Upper lobe of right lung (tissue), 1 donor: ENCODE results near the gene HP. TPM values are rescaled to one million over a fixed set of nuclear protein-coding genes. Genes with fewer than 3 reads are reported as not detected.

Source experiments
- ATAC-seq: fragments of 200-7000 bp; cut with Tn5 transposase; one replicate; pipeline ENCODE4 v1.9.1; 2020; ENCODE audit warnings: mild to moderate bottlenecking, moderate library complexity
- DNase-seq: peaks from one replicate; pipeline ENCODE4 v3.0.0-alpha.2; 2020
- H3K27ac ChIP-seq: fragments of 200-600 bp; one replicate; pipeline ENCODE4 v1.8.0; 2022
- H3K27me3 ChIP-seq: fragments of 200-600 bp; one replicate; pipeline ENCODE4 v1.8.0; 2022; ENCODE audit warnings: mild to moderate bottlenecking
- H3K36me3 ChIP-seq: fragments of 200-600 bp; one replicate; pipeline ENCODE4 v1.8.0; 2022
- H3K4me1 ChIP-seq: fragments of 200-600 bp; one replicate; pipeline ENCODE4 v1.8.0; 2022
- H3K4me3 ChIP-seq: fragments of 200-600 bp; one replicate; pipeline ENCODE4 v1.8.0; 2022; ENCODE audit warnings: mild to moderate bottlenecking
- H3K9me3 ChIP-seq: fragments of 200-600 bp; one replicate; pipeline ENCODE4 v1.8.0; 2022
- intact Hi-C: fragments of 100-400 bp; cut with DNase I; formaldehyde crosslinking; loops from one replicate; pipeline ENCODE4 v1.11.0; 2022
- total RNA-seq: library from RNA; stranded (reverse); fragmentation: NEBNext Ultra II Directional; extraction: Animal tissue kit (Norgen Biotek cat#: 25700); gene quantifications from one replicate; pipeline ENCODE4 v1.2.1, GENCODE V29; 2021
- TF ChIP-seq, protein P1 (sequence below): fragments of 200-600 bp; IDR thresholded peaks from one replicate; pipeline ENCODE4 v1.8.0; 2022; ENCODE audit warnings: antibody characterized with exemption
- donor health status: DM: no; HTN: yes; CAD: no; lungs with severe emphysema.

Gene HP
- total RNA-seq, 1 donor from 2014 or later: 94.2 TPM

DNA sequence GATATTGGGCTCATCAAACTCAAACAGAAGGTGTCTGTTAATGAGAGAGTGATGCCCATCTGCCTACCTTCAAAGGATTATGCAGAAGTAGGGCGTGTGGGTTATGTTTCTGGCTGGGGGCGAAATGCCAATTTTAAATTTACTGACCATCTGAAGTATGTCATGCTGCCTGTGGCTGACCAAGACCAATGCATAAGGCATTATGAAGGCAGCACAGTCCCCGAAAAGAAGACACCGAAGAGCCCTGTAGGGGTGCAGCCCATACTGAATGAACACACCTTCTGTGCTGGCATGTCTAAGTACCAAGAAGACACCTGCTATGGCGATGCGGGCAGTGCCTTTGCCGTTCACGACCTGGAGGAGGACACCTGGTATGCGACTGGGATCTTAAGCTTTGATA is 6.1 kb downstream of the HP start:
- no peak for DNase-seq
- Histone ChIP-seq H3K9me3 (no peaks in the 10 kb centered on the region), H3K27me3 (no peaks in the 10 kb centered on the region), H3K4me1 (peaks cover 3% of the 10 kb centered on the region), H3K27ac (no peak overlapping the region), H3K36me3 (no peaks in the 10 kb centered on the region), H3K4me3 (no peak overlapping the region)
- intact Hi-C loops: no loop called here
- ATAC-seq: no peak
- TF ChIP-seq, protein P1, sequence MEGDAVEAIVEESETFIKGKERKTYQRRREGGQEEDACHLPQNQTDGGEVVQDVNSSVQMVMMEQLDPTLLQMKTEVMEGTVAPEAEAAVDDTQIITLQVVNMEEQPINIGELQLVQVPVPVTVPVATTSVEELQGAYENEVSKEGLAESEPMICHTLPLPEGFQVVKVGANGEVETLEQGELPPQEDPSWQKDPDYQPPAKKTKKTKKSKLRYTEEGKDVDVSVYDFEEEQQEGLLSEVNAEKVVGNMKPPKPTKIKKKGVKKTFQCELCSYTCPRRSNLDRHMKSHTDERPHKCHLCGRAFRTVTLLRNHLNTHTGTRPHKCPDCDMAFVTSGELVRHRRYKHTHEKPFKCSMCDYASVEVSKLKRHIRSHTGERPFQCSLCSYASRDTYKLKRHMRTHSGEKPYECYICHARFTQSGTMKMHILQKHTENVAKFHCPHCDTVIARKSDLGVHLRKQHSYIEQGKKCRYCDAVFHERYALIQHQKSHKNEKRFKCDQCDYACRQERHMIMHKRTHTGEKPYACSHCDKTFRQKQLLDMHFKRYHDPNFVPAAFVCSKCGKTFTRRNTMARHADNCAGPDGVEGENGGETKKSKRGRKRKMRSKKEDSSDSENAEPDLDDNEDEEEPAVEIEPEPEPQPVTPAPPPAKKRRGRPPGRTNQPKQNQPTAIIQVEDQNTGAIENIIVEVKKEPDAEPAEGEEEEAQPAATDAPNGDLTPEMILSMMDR: no peak

DNA sequence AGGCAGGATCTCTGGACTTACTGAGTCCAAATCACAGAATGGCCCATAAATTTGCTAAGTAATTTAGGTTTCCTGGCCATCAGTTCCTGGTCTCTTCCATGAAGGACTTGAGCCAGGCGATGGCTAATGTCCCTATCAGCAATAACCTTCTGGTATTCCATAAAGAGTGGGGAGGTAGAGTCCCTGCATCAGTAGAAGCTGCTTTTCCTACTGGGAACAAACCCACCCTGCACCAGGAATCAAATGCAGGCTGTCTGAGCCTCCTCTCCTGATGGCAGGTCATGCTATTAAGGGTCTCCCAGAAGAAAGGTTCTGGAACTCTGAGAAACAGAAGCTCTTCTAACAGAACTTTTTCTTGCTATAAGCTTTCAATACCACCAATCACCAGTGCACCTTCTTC is 7.3 kb downstream of the HP start:
- intact Hi-C loops: no loop called here
- no peak for ATAC-seq
- DNase-seq: no peak
- peaks cover 3% of the 10 kb centered on the region for H3K4me1 ChIP-seq
- H3K27ac ChIP-seq: no peak overlapping the region
- no peaks in the 10 kb centered on the region for H3K9me3 ChIP-seq
- H3K36me3 ChIP-seq: no peaks in the 10 kb centered on the region
- no peak overlapping the region for H3K4me3 ChIP-seq
- TF ChIP-seq, protein P1: no peak
- no peaks in the 10 kb centered on the region for H3K27me3 ChIP-seq

DNA sequence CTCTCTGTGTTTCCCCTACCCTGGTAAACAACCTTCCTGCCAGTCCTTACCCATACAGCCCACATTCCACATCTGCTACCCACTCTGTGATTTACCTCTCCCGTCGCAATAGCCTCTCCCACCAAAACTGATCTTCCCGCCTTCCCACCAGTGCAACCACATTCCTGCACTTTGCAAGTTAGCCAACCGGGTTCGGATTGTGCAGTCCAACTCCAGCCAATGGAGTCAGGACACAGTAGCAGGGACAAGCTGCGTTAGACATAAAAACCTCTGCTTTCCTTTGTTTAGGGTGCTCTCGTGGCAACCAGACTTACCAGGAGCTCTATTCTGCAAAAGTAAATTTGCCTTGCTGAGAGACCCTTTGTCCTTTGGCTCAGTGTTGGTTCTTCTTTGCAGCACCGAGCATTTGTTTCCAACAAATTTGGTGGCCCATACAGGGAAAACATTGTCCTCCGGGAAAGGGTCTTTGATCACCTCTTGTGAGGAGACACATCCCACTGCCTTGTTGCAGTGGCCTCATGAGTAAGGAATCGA is 10.1 kb downstream of the HP start:
- intact Hi-C loops: no loop called here

DNA sequence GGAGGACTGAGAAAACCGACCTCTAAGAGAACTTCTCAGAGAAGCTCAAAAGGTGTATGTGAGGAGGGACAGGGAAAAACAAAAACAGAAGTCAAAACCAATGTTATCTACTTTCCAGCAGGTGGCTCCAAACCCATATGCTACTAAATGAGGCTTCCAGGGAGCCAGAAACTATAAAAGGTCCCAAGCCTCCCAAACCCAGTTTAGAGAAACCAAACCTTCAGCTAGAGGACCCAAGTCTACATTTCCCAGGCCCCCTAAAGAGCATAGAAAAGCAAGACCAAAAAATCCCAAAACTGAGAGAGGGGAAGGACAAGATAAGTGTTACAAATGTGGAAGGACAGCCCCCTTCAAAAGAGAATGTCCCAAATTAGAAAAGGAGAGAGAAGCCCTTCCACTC is 12.4 kb downstream of the HP start:
- Histone ChIP-seq H3K9me3 (no peaks in the 10 kb centered on the region), H3K27ac (no peak overlapping the region), H3K4me3 (no peak overlapping the region), H3K4me1 (peaks cover 7% of the 10 kb centered on the region), H3K36me3 (no peaks in the 10 kb centered on the region), H3K27me3 (no peaks in the 10 kb centered on the region)
- intact Hi-C loops: no loop called here
- DNase-seq (no peak), ATAC-seq (peak; percentile 67)
- TF ChIP-seq, protein P1: peak; percentile 52

More for the DNA sequence above, 10.1 kb downstream of the HP start:
- ATAC-seq (no peak), DNase-seq (no peak)
- no peaks in the 10 kb centered on the region for H3K27me3 ChIP-seq
- peaks cover 7% of the 10 kb centered on the region for H3K4me1 ChIP-seq
- no peaks in the 10 kb centered on the region for H3K36me3 ChIP-seq
- TF ChIP-seq, protein P1: no peak
- no peaks in the 10 kb centered on the region for H3K9me3 ChIP-seq
- no peak overlapping the region for H3K27ac ChIP-seq
- H3K4me3 ChIP-seq: no peak overlapping the region

DNA sequence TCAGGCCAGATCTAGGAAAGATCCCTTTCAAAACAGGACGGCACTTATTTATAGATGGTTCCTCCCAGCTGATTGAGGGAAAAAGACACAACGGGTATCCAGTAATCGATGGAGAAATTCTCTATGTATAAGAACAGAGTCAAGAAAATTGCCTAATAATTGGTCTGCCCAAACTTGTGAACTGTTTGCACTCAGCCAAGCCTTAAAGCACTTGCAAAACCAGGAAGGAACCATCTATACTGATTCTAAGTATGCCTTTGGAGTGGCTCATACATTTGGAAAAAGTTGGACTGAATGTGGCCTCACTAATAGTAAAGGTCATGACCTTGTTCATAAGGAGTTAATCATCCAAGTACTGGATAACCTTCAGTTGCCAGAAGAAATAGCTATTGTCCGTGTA is 14.6 kb downstream of the HP start:
- H3K4me1 ChIP-seq: peaks cover 7% of the 10 kb centered on the region
- DNase-seq: no peak
- no peaks in the 10 kb centered on the region for H3K36me3 ChIP-seq
- no peaks in the 10 kb centered on the region for H3K27me3 ChIP-seq
- no peaks in the 10 kb centered on the region for H3K9me3 ChIP-seq
- intact Hi-C loops: no loop called here
- no peak overlapping the region for H3K4me3 ChIP-seq
- TF ChIP-seq, protein P1: no peak
- no peak for ATAC-seq
- H3K27ac ChIP-seq: no peak overlapping the region
